Effector memory CD8-positive, alpha-beta T cell (primary cell): ENCODE measurements around the gene CABCOCO1.
"Not testable (repeated sequence)": the region's sequence is repeated elsewhere in the genome, so short reads cannot be mapped to it uniquely, and the experiment has no call there.

ENCODE experiments used
- ATAC-seq: fragments of 150-1000 bp; cut with Tn5 transposase; replicated peaks from 2 replicates; pipeline ENCODE4 v1.10.0; 2021; ENCODE audit warnings: mild to moderate bottlenecking, moderate library complexity
- DNase-seq, 3 experiments: peaks; one replicate each; pipeline ENCODE4 v3.0.0; 2021
- H3K27ac Mint-ChIP-seq, 2 donors: one replicate each; pipeline ENCODE4 v1.8.0; 2022; ENCODE audit warnings: mild to moderate bottlenecking in 2 of 2, mixed read lengths in 2 of 2, moderate library complexity in 2 of 2
- H3K27me3 Mint-ChIP-seq, 2 donors: one replicate each; pipeline ENCODE4 v1.8.0; 2022; ENCODE audit warnings: mixed read lengths in 2 of 2
- H3K36me3 Mint-ChIP-seq: one replicate; pipeline ENCODE4 v1.8.0; 2022; ENCODE audit warnings: mild to moderate bottlenecking, moderate library complexity, mixed read lengths; ENCODE audit not compliant: insufficient read depth
- H3K4me1 Mint-ChIP-seq, 2 donors: one replicate each; pipeline ENCODE4 v1.8.0; 2022; ENCODE audit warnings: low read depth in 2 of 2, mixed read lengths in 2 of 2
- H3K4me3 Mint-ChIP-seq, 2 donors: one replicate each; pipeline ENCODE4 v1.8.0; 2022; ENCODE audit warnings: mild to moderate bottlenecking in 2 of 2, mixed read lengths in 2 of 2, moderate library complexity in 2 of 2
- H3K9me3 Mint-ChIP-seq, 2 donors: one replicate each; pipeline ENCODE4 v1.8.0; 2022; ENCODE audit warnings: mixed read lengths in 2 of 2

Gene CABCOCO1

GRCh38 chr10:61737455-61737854, 74.7 kb downstream of the CABCOCO1 start:
- H3K9me3 Mint-ChIP-seq, H3K4me3 Mint-ChIP-seq, H3K36me3 Mint-ChIP-seq, DNase-seq, H3K4me1 Mint-ChIP-seq, H3K27ac Mint-ChIP-seq, ATAC-seq: not testable (repeated sequence)
- peaks cover 25 to 44% of the 10 kb centered on the region in 2 donors for H3K27me3 Mint-ChIP-seq

- Mint-ChIP-seq H3K9me3 (peaks cover 0 to 3% of the 10 kb centered on the region in 2 donors), H3K36me3 (no peaks in the 10 kb centered on the region), H3K4me3 (no peak overlapping the region), H3K27me3 (peaks cover 0 to 9% of the 10 kb centered on the region in 2 donors), H3K4me1 (no peaks in the 10 kb centered on the region), H3K27ac (no peak overlapping the region)
- DNase-seq (no peak), ATAC-seq (no peak)
Measured at GRCh38 chr10:61742812-61743211, 80.1 kb downstream of the CABCOCO1 start.

- H3K36me3 Mint-ChIP-seq, result no peaks in the 10 kb centered on the region
- no peak overlapping the region for H3K4me3 Mint-ChIP-seq
Measured at GRCh38 chr10:61744469-61744868, 81.7 kb downstream of the CABCOCO1 start.

GRCh38 chr10:61746377-61746776, 83.6 kb downstream of the CABCOCO1 start:
- Mint-ChIP-seq H3K9me3 (peaks cover 0 to 3% of the 10 kb centered on the region in 2 donors), H3K27ac (no peak overlapping the region), H3K27me3 (no peaks in the 10 kb centered on the region), H3K4me3 (no peak overlapping the region), H3K36me3 (no peaks in the 10 kb centered on the region), H3K4me1 (peaks cover 6 to 8% of the 10 kb centered on the region in 2 donors)
- DNase-seq, result no peak
- ATAC-seq, result no peak

More at GRCh38 chr10:61744469-61744868, 81.7 kb downstream of the CABCOCO1 start:
- DNase-seq, result no peak
- Mint-ChIP-seq H3K27me3 (peaks cover 0 to 3% of the 10 kb centered on the region in 2 donors), H3K9me3 (peaks cover 0 to 3% of the 10 kb centered on the region in 2 donors), H3K27ac (no peak overlapping the region), H3K4me1 (no peaks in the 10 kb centered on the region)
- ATAC-seq, result no peak

GRCh38 chr10:61747307-61747706, 84.6 kb downstream of the CABCOCO1 start:
- Mint-ChIP-seq H3K27me3 (no peaks in the 10 kb centered on the region), H3K4me3 (no peak overlapping the region), H3K4me1 (peaks cover 11 to 17% of the 10 kb centered on the region in 2 donors), H3K27ac (no peak overlapping the region), H3K9me3 (peaks cover 0 to 3% of the 10 kb centered on the region in 2 donors), H3K36me3 (no peaks in the 10 kb centered on the region)
- no peak for ATAC-seq
- no peak for DNase-seq

GRCh38 chr10:61749291-61749690, 86.6 kb downstream of the CABCOCO1 start:
- peaks cover 11 to 23% of the 10 kb centered on the region in 2 donors for H3K4me1 Mint-ChIP-seq
- no peak overlapping the region for H3K27ac Mint-ChIP-seq
- no peak for DNase-seq
- no peaks in the 10 kb centered on the region for H3K36me3 Mint-ChIP-seq
- ATAC-seq, result no peak
- H3K9me3 Mint-ChIP-seq, result peaks cover 0 to 3% of the 10 kb centered on the region in 2 donors
- no peak overlapping the region for H3K4me3 Mint-ChIP-seq
- H3K27me3 Mint-ChIP-seq, result no peaks in the 10 kb centered on the region

- Mint-ChIP-seq H3K9me3 (no peaks in the 10 kb centered on the region), H3K4me1 (peaks cover 11 to 23% of the 10 kb centered on the region in 2 donors), H3K4me3 (peak overlapping the region; percentile 29 to 77), H3K27ac (peak overlapping the region; percentile 85 to 92), H3K36me3 (no peaks in the 10 kb centered on the region), H3K27me3 (no peaks in the 10 kb centered on the region)
- DNase-seq, result peak; percentile 34 to 56 (median 49)
- peak; percentile 93 for ATAC-seq
Measured at GRCh38 chr10:61750943-61751471, 88.3 kb downstream of the CABCOCO1 start.

GRCh38 chr10:61751599-61751998, 88.9 kb downstream of the CABCOCO1 start:
- Mint-ChIP-seq H3K27me3 (no peaks in the 10 kb centered on the region), H3K36me3 (no peaks in the 10 kb centered on the region), H3K27ac (peak overlapping the region; percentile 85 to 92), H3K4me1 (peaks cover 11 to 23% of the 10 kb centered on the region in 2 donors), H3K4me3 (peak overlapping the region in 1 of 2 donors; percentile 77), H3K9me3 (no peaks in the 10 kb centered on the region)
- ATAC-seq (no peak), DNase-seq (no peak)

GRCh38 chr10:61752111-61753011, 89.6 kb downstream of the CABCOCO1 start:
- Mint-ChIP-seq H3K4me1 (peaks cover 11 to 23% of the 10 kb centered on the region in 2 donors), H3K27ac (peak overlapping the region; percentile 41 to 85), H3K36me3 (no peaks in the 10 kb centered on the region), H3K27me3 (no peaks in the 10 kb centered on the region), H3K9me3 (no peaks in the 10 kb centered on the region), H3K4me3 (peak overlapping the region; percentile 57 to 77)
- ATAC-seq (peak; percentile 58), DNase-seq (no peak)

- no peak for ATAC-seq
- Mint-ChIP-seq H3K9me3 (no peaks in the 10 kb centered on the region), H3K27ac (no peak overlapping the region), H3K4me3 (no peak overlapping the region), H3K4me1 (peaks cover 11 to 23% of the 10 kb centered on the region in 2 donors), H3K36me3 (no peaks in the 10 kb centered on the region), H3K27me3 (no peaks in the 10 kb centered on the region)
- DNase-seq, result no peak
Measured at GRCh38 chr10:61753453-61753852, 90.7 kb downstream of the CABCOCO1 start.

GRCh38 chr10:61754587-61755550, 92.1 kb downstream of the CABCOCO1 start:
- ATAC-seq (no peak), DNase-seq (no peak)
- H3K36me3 Mint-ChIP-seq, result no peaks in the 10 kb centered on the region
- peak overlapping the region in 1 of 2 donors; percentile 16 for H3K27ac Mint-ChIP-seq
- H3K9me3 Mint-ChIP-seq, result no peaks in the 10 kb centered on the region
- H3K4me1 Mint-ChIP-seq, result peaks cover 11 to 23% of the 10 kb centered on the region in 2 donors
- H3K27me3 Mint-ChIP-seq, result no peaks in the 10 kb centered on the region
- H3K4me3 Mint-ChIP-seq, result no peak overlapping the region

GRCh38 chr10:61757001-61757400, 94.3 kb downstream of the CABCOCO1 start:
- no peak overlapping the region for H3K27ac Mint-ChIP-seq

More at GRCh38 chr10:61757001-61757400, 94.3 kb downstream of the CABCOCO1 start:
- H3K9me3 Mint-ChIP-seq, result no peaks in the 10 kb centered on the region
- peaks cover 4 to 8% of the 10 kb centered on the region in 2 donors for H3K4me1 Mint-ChIP-seq
- H3K27me3 Mint-ChIP-seq, result no peaks in the 10 kb centered on the region
- no peaks in the 10 kb centered on the region for H3K36me3 Mint-ChIP-seq
- H3K4me3 Mint-ChIP-seq, result no peak overlapping the region
- ATAC-seq, result no peak
- DNase-seq, result no peak
